Activated CD4-positive, alpha-beta T cell treated with anti-CD3 and anti-CD28 coated beads for 1 hour (primary cell): ENCODE data around the gene SPECC1L.
"Not testable (repeated sequence)": the region's sequence is repeated elsewhere in the genome, so short reads cannot be mapped to it uniquely, and the experiment has no call there.

Experiments
- DNase-seq: peaks from one replicate; pipeline ENCODE4 v3.0.0-alpha.2; 2020

The SPECC1L gene

DNA sequence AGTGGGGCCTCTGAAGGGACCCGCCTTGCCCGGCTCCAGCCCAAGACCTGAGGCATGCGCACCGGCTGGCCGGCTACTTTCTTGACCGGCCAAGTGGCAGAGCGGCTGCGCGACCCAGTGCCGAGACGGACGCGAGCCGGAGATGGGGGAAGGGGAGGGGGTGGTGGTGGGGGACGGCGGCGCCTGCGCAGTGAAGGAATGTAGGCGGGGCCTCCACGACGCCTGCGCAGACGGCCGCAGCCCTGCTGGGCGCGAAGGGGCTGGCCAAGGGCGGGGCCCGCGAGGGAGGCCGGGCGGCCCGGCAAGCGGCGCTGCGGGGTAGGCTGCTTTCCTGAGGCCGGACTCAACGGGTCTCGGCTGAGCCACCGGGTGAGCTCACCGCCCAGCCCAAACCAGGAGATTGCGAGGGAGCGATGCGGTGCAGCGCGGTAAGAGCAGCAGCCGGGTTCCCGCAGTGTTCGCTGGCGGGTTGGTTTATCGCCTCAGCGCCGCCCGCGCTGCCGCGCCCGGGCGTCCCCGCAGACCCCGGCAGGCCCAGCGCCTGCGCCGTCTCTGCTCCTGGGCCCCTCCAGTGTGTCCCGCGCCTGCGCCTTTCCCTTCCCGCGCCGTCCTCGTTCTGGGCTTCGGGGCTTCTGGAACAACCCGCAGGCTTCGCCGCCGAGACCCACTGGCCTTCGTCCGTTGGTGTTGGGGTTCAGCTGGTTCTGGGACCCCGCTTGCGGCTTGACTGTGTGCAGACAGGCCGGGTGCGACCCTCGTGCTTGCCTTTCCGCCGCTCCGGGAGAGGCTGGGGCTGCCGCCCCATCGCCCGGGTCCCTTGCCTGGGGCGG, at the start of gene SPECC1L:
SPECC1L (plus strand) TSS at position 276 of the 830 bp plus-strand sequence. CDS start 31,401 bp downstream, outside the sequence.
- DNase-seq, result peak; percentile 89

DNA sequence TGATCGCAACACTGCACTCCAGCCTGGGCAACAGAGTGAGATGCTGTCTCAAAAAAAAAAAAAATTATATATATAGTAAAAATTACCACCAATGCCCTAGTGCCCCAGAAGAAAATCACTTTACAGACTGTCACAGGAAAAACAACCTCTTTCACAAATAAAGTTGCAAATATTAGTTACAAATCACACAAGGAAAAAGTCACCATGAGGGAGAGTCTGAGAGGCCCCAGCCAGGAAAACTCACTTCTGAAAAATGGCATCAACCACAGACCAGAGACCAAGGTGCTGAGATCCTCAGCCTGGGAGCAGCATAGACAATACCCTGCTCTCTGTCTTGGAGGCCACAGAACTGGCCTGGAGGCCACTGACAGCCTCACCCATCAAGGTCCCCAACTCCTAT, 46.2 kb upstream of the SPECC1L start:
- no peak for DNase-seq

DNA sequence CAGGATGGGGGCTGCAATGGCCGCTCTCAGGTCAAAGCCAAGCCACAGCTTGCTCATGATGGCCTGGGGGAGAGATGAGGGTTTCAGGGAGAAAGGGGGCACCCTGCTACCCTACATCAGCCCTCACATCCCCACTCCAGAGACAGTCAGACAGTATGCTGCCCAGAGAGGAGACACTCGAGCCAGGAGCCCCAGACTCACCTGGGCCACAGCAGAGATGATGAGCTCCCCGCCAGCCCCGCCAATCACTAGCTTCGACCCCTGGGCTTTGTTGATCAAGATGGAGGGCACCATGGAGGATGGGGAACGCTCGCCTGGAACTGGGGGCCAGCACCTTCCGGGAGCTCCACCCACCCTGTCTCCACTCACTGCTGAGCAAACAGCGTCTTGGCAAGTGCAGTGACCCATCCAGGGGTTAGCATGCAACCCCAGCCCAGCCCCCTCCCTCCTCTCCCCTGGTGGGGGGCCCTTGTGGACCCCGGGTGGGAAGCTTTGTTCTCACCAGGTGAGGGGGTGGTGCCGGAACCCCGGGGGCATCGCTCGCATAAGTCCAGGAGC, 45.5 kb upstream of the SPECC1L start:
- DNase-seq, result no peak

- no peak for DNase-seq
These were observed 44.7 kb upstream of the SPECC1L start for GRCh38 chr22:24225951-24226350.

GRCh38 chr22:24230911-24231656, 39.5 kb upstream of the SPECC1L start:
- peak; percentile 43 for DNase-seq

GRCh38 chr22:24231706-24232105, 38.9 kb upstream of the SPECC1L start:
- no peak for DNase-seq

DNA sequence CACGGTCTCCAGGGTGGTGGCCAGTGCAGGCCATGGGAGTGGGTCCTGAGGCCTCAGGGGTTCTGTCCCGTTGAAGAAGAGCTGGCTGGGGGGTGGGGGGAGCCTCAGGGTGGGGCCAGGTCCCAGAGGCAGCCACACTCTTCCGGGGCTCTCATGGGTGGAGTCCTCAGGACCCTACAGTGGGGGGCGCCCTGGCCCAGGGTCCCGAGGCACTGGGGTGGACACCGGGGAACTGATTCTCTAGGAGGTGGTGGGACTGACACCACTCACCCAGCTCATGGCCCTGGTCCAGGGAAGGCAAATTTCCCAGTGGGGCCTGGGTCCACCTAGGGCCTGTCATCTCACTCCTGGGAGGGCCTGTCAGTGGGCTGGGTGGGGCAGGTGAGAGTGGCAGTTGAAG, 38.5 kb upstream of the SPECC1L start:
- DNase-seq, result no peak

- no peak for DNase-seq
These were observed 37.9 kb upstream of the SPECC1L start for GRCh38 chr22:24232725-24233124.

- DNase-seq, result no peak
These were observed 37.4 kb upstream of the SPECC1L start for GRCh38 chr22:24233235-24233634.

DNA sequence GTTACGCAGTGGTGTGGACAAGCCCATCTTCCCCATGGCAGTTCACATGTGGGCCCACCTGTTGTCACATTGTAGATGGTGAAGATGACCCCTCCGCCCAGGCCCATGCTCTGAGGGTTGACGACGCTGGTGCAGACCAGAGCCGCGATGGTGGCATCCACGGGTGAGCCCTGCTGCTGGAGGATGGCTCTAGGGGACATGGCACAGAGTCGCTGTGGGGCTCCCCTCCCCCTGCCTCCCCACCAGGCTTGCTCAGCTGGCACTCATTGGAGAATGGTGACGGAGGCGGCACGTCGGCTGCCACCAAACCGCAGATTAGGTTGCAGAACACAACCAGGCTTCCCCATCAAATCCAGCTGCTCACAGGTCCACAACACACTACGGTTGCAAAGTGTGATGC, 36.8 kb upstream of the SPECC1L start:
- no peak for DNase-seq

DNA sequence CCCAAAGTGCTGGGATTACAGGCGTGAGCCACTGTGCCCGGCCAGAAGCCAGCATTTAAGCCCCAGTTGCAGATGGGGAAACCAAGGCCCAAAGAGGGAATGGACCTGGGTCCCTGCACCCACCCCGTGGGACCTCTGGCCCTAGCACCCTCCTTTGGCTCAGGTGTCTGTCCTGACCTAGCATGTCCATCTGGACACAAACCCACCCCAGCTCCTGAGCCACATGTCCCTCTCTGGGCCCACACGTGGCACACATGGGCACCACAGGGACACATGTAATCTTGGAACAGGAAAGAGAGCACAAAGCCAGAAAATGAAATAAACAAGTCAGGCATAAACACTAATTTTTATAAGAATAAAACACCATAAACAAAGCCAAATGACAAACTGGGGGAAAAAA, 35.3 kb upstream of the SPECC1L start:
- no peak for DNase-seq

DNA sequence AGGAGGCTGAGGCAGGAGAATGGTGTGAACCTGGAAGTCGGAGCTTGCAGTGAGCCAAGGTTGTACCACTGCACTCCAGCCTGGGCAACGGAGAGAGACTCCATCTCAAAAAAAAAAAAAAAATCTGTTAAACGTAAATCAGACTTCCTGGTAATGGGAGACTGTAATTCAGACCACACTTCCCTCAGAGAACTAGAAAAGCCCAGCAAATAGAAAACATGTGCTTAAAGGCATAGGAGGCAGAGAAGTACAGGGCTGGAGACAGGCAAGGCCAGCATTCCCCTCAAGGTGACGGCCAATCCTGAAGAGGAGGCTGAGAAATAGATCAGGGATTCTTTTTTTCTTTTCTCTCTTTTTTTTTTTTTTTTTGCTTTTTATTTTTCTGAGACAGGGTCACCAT, 34.0 kb upstream of the SPECC1L start:
- no peak for DNase-seq

- DNase-seq, result not testable (repeated sequence)
These were observed 32.4 kb upstream of the SPECC1L start for GRCh38 chr22:24238101-24238694.

- no peak for DNase-seq
These were observed 30.2 kb upstream of the SPECC1L start for GRCh38 chr22:24240381-24240780.

- not testable (repeated sequence) for DNase-seq
These were observed 29.5 kb upstream of the SPECC1L start for GRCh38 chr22:24240985-24241692.

- DNase-seq, result not testable (repeated sequence)
These were observed 27.2 kb upstream of the SPECC1L start for GRCh38 chr22:24243417-24243816.

DNA sequence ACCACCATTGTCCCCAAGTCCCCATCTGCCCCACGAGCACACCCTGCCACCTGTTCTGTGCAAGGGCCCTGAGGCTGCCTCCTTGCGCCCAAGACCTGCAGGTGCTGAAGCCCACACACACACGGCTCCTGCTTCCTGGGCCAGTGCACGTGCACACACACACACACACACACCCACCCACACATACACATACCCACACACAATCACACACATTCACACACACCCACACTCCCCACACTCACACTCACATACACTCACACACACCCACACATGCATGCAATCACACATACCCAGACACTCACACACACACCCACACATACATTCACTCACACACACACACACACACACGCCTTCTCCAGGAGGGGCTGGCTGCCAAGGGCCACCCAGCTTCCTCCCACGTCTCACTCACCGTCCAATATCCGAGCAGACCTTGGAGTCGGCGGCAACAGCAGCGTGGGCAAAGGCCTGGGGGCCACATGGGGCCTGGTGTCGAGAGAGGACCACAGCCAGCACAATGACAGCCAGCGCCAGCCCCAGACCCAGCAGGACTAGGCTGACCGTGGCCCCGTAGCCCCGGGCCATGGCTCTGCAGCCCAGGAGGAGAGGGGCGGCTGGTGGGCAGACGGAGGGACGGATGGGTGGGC, 26.4 kb upstream of the SPECC1L start:
- no peak for DNase-seq

DNA sequence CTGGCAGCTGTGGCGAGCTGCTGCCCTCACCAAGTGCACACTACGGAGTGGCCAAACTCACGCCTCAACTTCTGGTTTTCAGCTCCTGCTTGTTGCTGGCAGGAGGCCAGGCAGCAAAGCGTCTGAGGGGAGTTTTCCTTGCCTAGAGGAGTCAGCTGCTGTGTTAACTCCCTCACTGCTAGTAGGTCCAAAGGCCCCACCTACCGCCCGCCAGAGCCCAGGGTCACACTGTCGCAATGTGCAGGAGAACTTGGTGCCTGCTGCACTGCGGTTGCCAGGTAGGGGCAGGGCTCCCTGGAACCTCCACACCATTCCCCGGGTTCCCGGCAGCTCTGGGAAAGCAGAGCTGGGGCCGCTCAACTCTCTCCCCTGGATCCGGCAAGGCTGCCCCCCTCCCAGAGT, 25.6 kb upstream of the SPECC1L start, which contains the start of gene GGT5:
GGT5 (minus strand) TSS at position 53 of the 402 bp plus-strand sequence. CDS start 357 bp downstream, outside the sequence.
- not testable (repeated sequence) for DNase-seq

DNA sequence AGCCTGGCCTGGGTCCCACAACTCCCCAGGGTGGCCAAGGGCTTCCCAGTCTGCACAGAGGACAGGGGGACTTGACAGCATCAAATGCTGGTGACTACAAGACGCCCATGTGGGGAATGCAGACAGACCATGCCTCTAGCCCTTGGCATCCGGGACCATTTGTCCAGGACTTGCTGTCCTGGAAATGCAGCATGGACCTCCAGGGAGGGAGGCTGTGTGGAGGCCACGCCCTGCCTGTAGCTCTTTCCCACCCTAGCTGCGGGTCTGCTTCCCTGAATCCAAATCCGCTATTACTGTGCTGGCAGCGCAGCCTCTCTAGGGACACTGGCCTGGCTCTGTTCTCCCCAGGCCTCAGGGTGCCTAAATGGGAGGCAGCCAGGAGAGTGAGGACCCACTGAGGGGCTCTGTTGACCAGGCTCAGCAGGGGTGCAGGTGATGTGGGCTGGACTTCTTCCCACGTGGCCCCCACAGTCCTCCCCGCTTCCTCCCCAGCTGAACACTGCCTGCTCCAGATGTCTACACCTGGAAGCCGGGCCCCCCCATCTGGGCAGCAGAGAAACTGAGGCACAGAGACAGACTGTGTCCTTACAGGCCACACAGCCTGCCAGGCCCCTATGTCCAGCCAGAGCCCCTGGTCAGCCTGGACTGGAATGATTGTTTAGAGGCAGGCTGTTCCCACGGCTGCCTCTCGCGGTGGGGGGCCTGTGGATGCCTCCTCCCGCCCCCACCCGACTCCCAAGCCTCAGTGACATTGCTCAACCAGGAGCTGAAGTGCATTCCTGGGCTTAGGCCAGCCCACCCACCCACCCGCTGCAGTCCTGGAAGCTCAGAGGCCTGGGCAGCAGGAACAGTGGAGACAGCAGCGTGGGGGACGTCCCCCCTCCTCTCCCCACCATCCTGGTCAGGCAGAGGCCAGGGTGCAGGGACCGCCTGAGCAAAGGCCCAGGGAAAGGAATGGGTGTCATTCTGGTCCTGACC, 24.8 kb upstream of the SPECC1L start:
- DNase-seq, result not testable (repeated sequence)

GRCh38 chr22:24247011-24247507, 23.6 kb upstream of the SPECC1L start:
- no peak for DNase-seq
